ENCODE measurements around the gene HELT. TPM values are rescaled to one million over a fixed set of nuclear protein-coding genes. Genes with fewer than 3 reads are reported as not detected.

The HELT gene
- total RNA-seq, 2 donors from 2014 or later, result not detected

DNA sequence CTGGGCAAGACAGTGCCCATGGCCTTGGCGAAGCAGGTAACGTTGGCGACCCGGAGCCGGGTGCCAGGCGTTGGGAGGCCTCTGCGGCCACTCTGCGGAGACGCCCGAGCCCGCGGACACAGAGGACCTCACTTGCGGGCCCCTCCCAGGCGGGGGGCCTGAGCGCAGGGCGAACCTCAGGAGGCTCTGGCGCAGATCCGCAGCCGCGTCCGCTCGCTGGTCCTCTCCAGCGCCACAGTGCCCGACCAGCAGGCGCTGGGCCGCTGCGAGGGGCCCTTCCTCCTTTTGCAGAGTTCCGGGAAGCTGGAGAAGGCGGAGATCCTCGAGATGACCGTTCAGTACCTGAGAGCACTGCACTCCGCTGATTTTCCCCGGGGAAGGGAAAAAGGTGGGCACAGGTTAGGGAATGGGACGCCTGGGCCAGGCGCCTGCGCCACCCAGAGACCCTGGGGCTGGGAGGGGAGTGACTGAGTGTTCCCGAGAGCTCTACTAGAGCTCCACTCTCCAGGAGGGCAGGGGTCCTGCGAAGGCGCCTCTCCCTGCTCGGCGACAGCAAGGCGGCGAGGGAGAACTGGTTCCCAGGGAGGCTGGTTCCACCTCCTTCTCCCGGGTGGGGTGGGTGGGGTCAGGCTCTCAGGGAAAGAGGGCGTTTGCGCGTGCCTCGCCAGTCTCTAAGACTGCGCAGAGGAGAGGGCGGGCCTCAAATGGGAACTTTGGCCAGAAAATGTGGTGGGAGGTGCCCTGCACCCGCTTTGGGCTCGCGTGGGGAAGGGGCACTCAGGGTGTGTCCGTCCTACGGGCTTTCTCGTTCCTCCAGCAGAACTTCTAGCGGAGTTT lies 1.4 kb downstream of the HELT start:
- DNase-seq, result peak; percentile 87
- WGBS, 2 experiments (ENCODE audit: insufficient coverage in 1 of 2, insufficient read length in 1 of 2), result 1 to 2% methylated on average over 20 to 57 of the region's 57 CpGs
- Mint-ChIP-seq H3K9me3 (no peaks in the 10 kb centered on the region), H3K4me1 (peaks cover 42% of the 10 kb centered on the region), H3K36me3 (ENCODE audit: low read depth) (no peaks in the 10 kb centered on the region), H3K27me3 (ENCODE audit: insufficient read depth) (peaks cover 100% of the 10 kb centered on the region), H3K27ac (no peak overlapping the region), H3K4me3 (peak overlapping the region; percentile 41)
- peak overlapping the region; percentile 56 for H3K4me3 ChIP-seq (ENCODE audit: low read length)
- peaks cover 100% of the 10 kb centered on the region for H3K27me3 ChIP-seq (ENCODE audit: control insufficient read depth, insufficient read depth, low read length, poor library complexity, severe bottlenecking)
- H3K4me1 ChIP-seq (ENCODE audit: control insufficient read depth, insufficient read depth, low read length), result peaks cover 10% of the 10 kb centered on the region
- peak; percentile 20 for TF ChIP-seq CTCF (conservative IDR thresholded peaks at IDR 0.05)
- H3K27ac ChIP-seq (ENCODE audit: low read depth, low read length), result no peak overlapping the region
- H3K36me3 ChIP-seq (ENCODE audit: control insufficient read depth, insufficient read depth, low read length), result no peaks in the 10 kb centered on the region
- H3K9ac ChIP-seq (ENCODE audit: extremely low read depth, low read length, poor library complexity, severe bottlenecking), result no peak overlapping the region
- H3K9me3 ChIP-seq (ENCODE audit: control insufficient read depth, low read length), result no peaks in the 10 kb centered on the region

GRCh38 chr4:185020293-185020808 lies 2.1 kb downstream of the HELT start:
- Mint-ChIP-seq H3K27me3 (ENCODE audit: insufficient read depth) (peaks cover 100% of the 10 kb centered on the region), H3K36me3 (ENCODE audit: low read depth) (no peaks in the 10 kb centered on the region), H3K27ac (no peak overlapping the region), H3K4me1 (peaks cover 42% of the 10 kb centered on the region), H3K9me3 (no peaks in the 10 kb centered on the region), H3K4me3 (peak overlapping the region; percentile 41)
- Histone ChIP-seq H3K9ac (ENCODE audit: extremely low read depth, low read length, poor library complexity, severe bottlenecking) (no peak overlapping the region), H3K4me3 (ENCODE audit: low read length) (peak overlapping the region; percentile 56), H3K27me3 (ENCODE audit: control insufficient read depth, insufficient read depth, low read length, poor library complexity, severe bottlenecking) (peaks cover 100% of the 10 kb centered on the region), H3K36me3 (ENCODE audit: control insufficient read depth, insufficient read depth, low read length) (no peaks in the 10 kb centered on the region), H3K27ac (ENCODE audit: low read depth, low read length) (no peak overlapping the region), H3K9me3 (ENCODE audit: control insufficient read depth, low read length) (no peaks in the 10 kb centered on the region), H3K4me1 (ENCODE audit: control insufficient read depth, insufficient read depth, low read length) (peaks cover 10% of the 10 kb centered on the region)
- peak; percentile 83 for DNase-seq
- WGBS, 2 experiments (ENCODE audit: insufficient coverage in 1 of 2, insufficient read length in 1 of 2), result 0 to 1% methylated on average over 23 to 47 of the region's 48 CpGs
- TF ChIP-seq CTCF (conservative IDR thresholded peaks at IDR 0.05), result no peak

- Histone ChIP-seq H3K4me3 (ENCODE audit: low read length) (peak overlapping the region; percentile 56), H3K27me3 (ENCODE audit: control insufficient read depth, insufficient read depth, low read length, poor library complexity, severe bottlenecking) (peaks cover 100% of the 10 kb centered on the region), H3K4me1 (ENCODE audit: control insufficient read depth, insufficient read depth, low read length) (peaks cover 7% of the 10 kb centered on the region), H3K9me3 (ENCODE audit: control insufficient read depth, low read length) (no peaks in the 10 kb centered on the region), H3K9ac (ENCODE audit: extremely low read depth, low read length, poor library complexity, severe bottlenecking) (no peak overlapping the region), H3K36me3 (ENCODE audit: control insufficient read depth, insufficient read depth, low read length) (no peaks in the 10 kb centered on the region), H3K27ac (ENCODE audit: low read depth, low read length) (no peak overlapping the region)
- no peak overlapping the region for H3K27ac Mint-ChIP-seq
- no peaks in the 10 kb centered on the region for H3K9me3 Mint-ChIP-seq
- no peaks in the 10 kb centered on the region for H3K36me3 Mint-ChIP-seq (ENCODE audit: low read depth)
- no peak for TF ChIP-seq CTCF (conservative IDR thresholded peaks at IDR 0.05)
- peaks cover 42% of the 10 kb centered on the region for H3K4me1 Mint-ChIP-seq
- peaks cover 100% of the 10 kb centered on the region for H3K27me3 Mint-ChIP-seq (ENCODE audit: insufficient read depth)
- peak overlapping the region; percentile 41 for H3K4me3 Mint-ChIP-seq
- peak; percentile 68 for DNase-seq
- 2% methylated on average over 20 to 55 of the region's 55 CpGs for WGBS, 2 experiments (ENCODE audit: insufficient coverage in 1 of 2, insufficient read length in 1 of 2)
Measured at GRCh38 chr4:185020863-185021761, 2.8 kb downstream of the HELT start.

Data from endodermal cell (in vitro differentiated cells).